Neural cell (in vitro differentiated cells): ENCODE data around the gene WNT6.

Source experiments
- CTCF ChIP-seq: fragments of 450-650 bp; IDR thresholded peaks from 2 replicates; pipeline ENCODE4 v1.5.1; 2014; ENCODE audit warnings: antibody characterized with exemption, mild to moderate bottlenecking, moderate library complexity; ENCODE audit not compliant: poor library complexity, severe bottlenecking
- POLR2AphosphoS5 ChIP-seq: IDR thresholded peaks from 2 replicates; pipeline ENCODE4 v1.6.1; 2012
- TAF1 ChIP-seq: IDR thresholded peaks from 2 replicates; pipeline ENCODE4 v1.6.1; 2012; ENCODE audit warnings: low read depth
- TF ChIP-seq, protein P1 (sequence below): IDR thresholded peaks from 2 replicates; pipeline ENCODE4 v1.6.1; 2012; ENCODE audit warnings: borderline replicate concordance

GRCh38 chr2:218821605-218822211 is 37.9 kb upstream of the WNT6 start:
- TF ChIP-seq CTCF = no peak
- no peak for TF ChIP-seq POLR2AphosphoS5
- TF ChIP-seq TAF1 = no peak
- TF ChIP-seq, protein P1, sequence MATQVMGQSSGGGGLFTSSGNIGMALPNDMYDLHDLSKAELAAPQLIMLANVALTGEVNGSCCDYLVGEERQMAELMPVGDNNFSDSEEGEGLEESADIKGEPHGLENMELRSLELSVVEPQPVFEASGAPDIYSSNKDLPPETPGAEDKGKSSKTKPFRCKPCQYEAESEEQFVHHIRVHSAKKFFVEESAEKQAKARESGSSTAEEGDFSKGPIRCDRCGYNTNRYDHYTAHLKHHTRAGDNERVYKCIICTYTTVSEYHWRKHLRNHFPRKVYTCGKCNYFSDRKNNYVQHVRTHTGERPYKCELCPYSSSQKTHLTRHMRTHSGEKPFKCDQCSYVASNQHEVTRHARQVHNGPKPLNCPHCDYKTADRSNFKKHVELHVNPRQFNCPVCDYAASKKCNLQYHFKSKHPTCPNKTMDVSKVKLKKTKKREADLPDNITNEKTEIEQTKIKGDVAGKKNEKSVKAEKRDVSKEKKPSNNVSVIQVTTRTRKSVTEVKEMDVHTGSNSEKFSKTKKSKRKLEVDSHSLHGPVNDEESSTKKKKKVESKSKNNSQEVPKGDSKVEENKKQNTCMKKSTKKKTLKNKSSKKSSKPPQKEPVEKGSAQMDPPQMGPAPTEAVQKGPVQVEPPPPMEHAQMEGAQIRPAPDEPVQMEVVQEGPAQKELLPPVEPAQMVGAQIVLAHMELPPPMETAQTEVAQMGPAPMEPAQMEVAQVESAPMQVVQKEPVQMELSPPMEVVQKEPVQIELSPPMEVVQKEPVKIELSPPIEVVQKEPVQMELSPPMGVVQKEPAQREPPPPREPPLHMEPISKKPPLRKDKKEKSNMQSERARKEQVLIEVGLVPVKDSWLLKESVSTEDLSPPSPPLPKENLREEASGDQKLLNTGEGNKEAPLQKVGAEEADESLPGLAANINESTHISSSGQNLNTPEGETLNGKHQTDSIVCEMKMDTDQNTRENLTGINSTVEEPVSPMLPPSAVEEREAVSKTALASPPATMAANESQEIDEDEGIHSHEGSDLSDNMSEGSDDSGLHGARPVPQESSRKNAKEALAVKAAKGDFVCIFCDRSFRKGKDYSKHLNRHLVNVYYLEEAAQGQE = no peak
